ENCODE data around the gene RAB19. TPM values are rescaled to one million over a fixed set of nuclear protein-coding genes. Genes with fewer than 3 reads are reported as not detected.
"Not testable (repeated sequence)": the region's sequence is repeated elsewhere in the genome, so short reads cannot be mapped to it uniquely, and the experiment has no call there.

The RAB19 gene
- total RNA-seq, 1 experiment from 2014 or later = not detected

GRCh38 chr7:140415361-140415760 is 11.5 kb downstream of the RAB19 start:
- TF ChIP-seq CTCF (conservative IDR thresholded peaks at IDR 0.05; ENCODE audit: low read depth, low read length) (no peak), EZH2 (IDR thresholded peaks at IDR 0.05; ENCODE audit: borderline replicate concordance, low read depth, low read length, poor library complexity, severe bottlenecking) (no peak)
- Histone ChIP-seq H3K4me3 (ENCODE audit: low read depth, low read length, poor library complexity, severe bottlenecking) (no peak overlapping the region), H3K9me3 (ENCODE audit: low read depth, low read length, poor library complexity, severe bottlenecking) (no peaks in the 10 kb centered on the region), H3K27me3 (replicated peaks; ENCODE audit: insufficient read depth, low read depth, low read length, poor library complexity) (no peaks in the 10 kb centered on the region), H3K27ac (ENCODE audit: low read depth, low read length, poor library complexity, severe bottlenecking) (no peak overlapping the region), H3K4me1 (ENCODE audit: insufficient read depth, low read length, poor library complexity, severe bottlenecking) (no peaks in the 10 kb centered on the region), H3K36me3 (ENCODE audit: insufficient read depth, low read length, poor library complexity, severe bottlenecking) (no peaks in the 10 kb centered on the region)
- no TSS peak for BruUV-seq (replicated peaks)
- DNase-seq (ENCODE audit: low spot score) = no peak
- CTCF ChIA-PET = no interaction called here
- intact Hi-C loops (cut with micrococcal nuclease; ENCODE audit: unreplicated experiment) = no loop called here
- POLR2A ChIA-PET (ENCODE audit: low non-redundant PET) = no interaction called here

GRCh38 chr7:140415816-140416215 is 12.0 kb downstream of the RAB19 start:
- intact Hi-C loops (cut with micrococcal nuclease; ENCODE audit: unreplicated experiment); H3K27me3 ChIP-seq (replicated peaks; ENCODE audit: insufficient read depth, low read depth, low read length, poor library complexity); POLR2A ChIA-PET (ENCODE audit: low non-redundant PET); CTCF ChIA-PET; BruUV-seq (replicated peaks); H3K4me3 ChIP-seq (ENCODE audit: low read depth, low read length, poor library complexity, severe bottlenecking); DNase-seq (ENCODE audit: low spot score); H3K4me1 ChIP-seq (ENCODE audit: insufficient read depth, low read length, poor library complexity, severe bottlenecking); H3K9me3 ChIP-seq (ENCODE audit: low read depth, low read length, poor library complexity, severe bottlenecking); H3K27ac ChIP-seq (ENCODE audit: low read depth, low read length, poor library complexity, severe bottlenecking); H3K36me3 ChIP-seq (ENCODE audit: insufficient read depth, low read length, poor library complexity, severe bottlenecking): not testable (repeated sequence)

GRCh38 chr7:140416560-140416959 is 12.7 kb downstream of the RAB19 start:
- CTCF ChIA-PET = no interaction called here
- TF ChIP-seq EZH2 (IDR thresholded peaks at IDR 0.05; ENCODE audit: borderline replicate concordance, low read depth, low read length, poor library complexity, severe bottlenecking) (no peak), CTCF (conservative IDR thresholded peaks at IDR 0.05; ENCODE audit: low read depth, low read length) (no peak)

GRCh38 chr7:140417456-140418155 is 13.7 kb downstream of the RAB19 start:
- POLR2A ChIA-PET (ENCODE audit: low non-redundant PET) = no interaction called here
- no TSS peak for BruUV-seq (replicated peaks)

More at GRCh38 chr7:140416560-140416959, 12.7 kb downstream of the RAB19 start:
- POLR2A ChIA-PET (ENCODE audit: low non-redundant PET) = interaction anchor here (0.6 kb wide), 1 partner anchor 189 kb away, joined by 7 read pairs; no protein-coding TSS in a partner anchor
- intact Hi-C loops (cut with micrococcal nuclease; ENCODE audit: unreplicated experiment) = no loop called here
- Histone ChIP-seq H3K27me3 (replicated peaks; ENCODE audit: insufficient read depth, low read depth, low read length, poor library complexity) (no peaks in the 10 kb centered on the region), H3K4me1 (ENCODE audit: insufficient read depth, low read length, poor library complexity, severe bottlenecking) (no peaks in the 10 kb centered on the region), H3K4me3 (ENCODE audit: low read depth, low read length, poor library complexity, severe bottlenecking) (no peak overlapping the region), H3K9me3 (ENCODE audit: low read depth, low read length, poor library complexity, severe bottlenecking) (no peaks in the 10 kb centered on the region), H3K36me3 (ENCODE audit: insufficient read depth, low read length, poor library complexity, severe bottlenecking) (no peaks in the 10 kb centered on the region), H3K27ac (ENCODE audit: low read depth, low read length, poor library complexity, severe bottlenecking) (no peak overlapping the region)
- DNase-seq (ENCODE audit: low spot score) = no peak
- BruUV-seq (replicated peaks) = no TSS peak

GRCh38 chr7:140418156-140418472 is 14.3 kb downstream of the RAB19 start:
- H3K9me3 ChIP-seq (ENCODE audit: low read depth, low read length, poor library complexity, severe bottlenecking); H3K36me3 ChIP-seq (ENCODE audit: insufficient read depth, low read length, poor library complexity, severe bottlenecking); H3K4me3 ChIP-seq (ENCODE audit: low read depth, low read length, poor library complexity, severe bottlenecking); BruUV-seq (replicated peaks); H3K27ac ChIP-seq (ENCODE audit: low read depth, low read length, poor library complexity, severe bottlenecking); intact Hi-C loops (cut with micrococcal nuclease; ENCODE audit: unreplicated experiment); POLR2A ChIA-PET (ENCODE audit: low non-redundant PET); DNase-seq (ENCODE audit: low spot score); H3K27me3 ChIP-seq (replicated peaks; ENCODE audit: insufficient read depth, low read depth, low read length, poor library complexity); H3K4me1 ChIP-seq (ENCODE audit: insufficient read depth, low read length, poor library complexity, severe bottlenecking); CTCF ChIA-PET: not testable (repeated sequence)

More at GRCh38 chr7:140417456-140418155, 13.7 kb downstream of the RAB19 start:
- DNase-seq (ENCODE audit: low spot score) = no peak
- H3K9me3 ChIP-seq (ENCODE audit: low read depth, low read length, poor library complexity, severe bottlenecking) = no peaks in the 10 kb centered on the region
- H3K27ac ChIP-seq (ENCODE audit: low read depth, low read length, poor library complexity, severe bottlenecking) = no peak overlapping the region
- intact Hi-C loops (cut with micrococcal nuclease; ENCODE audit: unreplicated experiment) = no loop called here
- TF ChIP-seq EZH2 (IDR thresholded peaks at IDR 0.05; ENCODE audit: borderline replicate concordance, low read depth, low read length, poor library complexity, severe bottlenecking) (no peak), CTCF (conservative IDR thresholded peaks at IDR 0.05; ENCODE audit: low read depth, low read length) (no peak)
- CTCF ChIA-PET = no interaction called here
- H3K27me3 ChIP-seq (replicated peaks; ENCODE audit: insufficient read depth, low read depth, low read length, poor library complexity) = no peaks in the 10 kb centered on the region
- H3K36me3 ChIP-seq (ENCODE audit: insufficient read depth, low read length, poor library complexity, severe bottlenecking) = no peaks in the 10 kb centered on the region
- H3K4me1 ChIP-seq (ENCODE audit: insufficient read depth, low read length, poor library complexity, severe bottlenecking) = no peaks in the 10 kb centered on the region
- no peak overlapping the region for H3K4me3 ChIP-seq (ENCODE audit: low read depth, low read length, poor library complexity, severe bottlenecking)
